SU-DHL-6 (cell line): ENCODE results near the gene PDCD5.

Source experiments
- EZH2phosphoT487 ChIP-seq: fragments of 200-600 bp; sonication (generic), shearing (Covaris generic); conservative IDR thresholded peaks from 2 replicates; pipeline ENCODE4 v1.6.1; 2018; ENCODE audit warnings: mild to moderate bottlenecking, antibody characterized with exemption, low read length, moderate library complexity, mixed read lengths
- TF ChIP-seq, protein P1 (sequence below): fragments of 200-600 bp; sonication (generic); IDR thresholded peaks from one replicate; pipeline ENCODE4 v1.5.1; 2017; ENCODE audit warnings: antibody characterized with exemption, mild to moderate bottlenecking, low read length, moderate library complexity; ENCODE audit not compliant: insufficient read depth, poor library complexity, severe bottlenecking

- TF ChIP-seq, protein P1, sequence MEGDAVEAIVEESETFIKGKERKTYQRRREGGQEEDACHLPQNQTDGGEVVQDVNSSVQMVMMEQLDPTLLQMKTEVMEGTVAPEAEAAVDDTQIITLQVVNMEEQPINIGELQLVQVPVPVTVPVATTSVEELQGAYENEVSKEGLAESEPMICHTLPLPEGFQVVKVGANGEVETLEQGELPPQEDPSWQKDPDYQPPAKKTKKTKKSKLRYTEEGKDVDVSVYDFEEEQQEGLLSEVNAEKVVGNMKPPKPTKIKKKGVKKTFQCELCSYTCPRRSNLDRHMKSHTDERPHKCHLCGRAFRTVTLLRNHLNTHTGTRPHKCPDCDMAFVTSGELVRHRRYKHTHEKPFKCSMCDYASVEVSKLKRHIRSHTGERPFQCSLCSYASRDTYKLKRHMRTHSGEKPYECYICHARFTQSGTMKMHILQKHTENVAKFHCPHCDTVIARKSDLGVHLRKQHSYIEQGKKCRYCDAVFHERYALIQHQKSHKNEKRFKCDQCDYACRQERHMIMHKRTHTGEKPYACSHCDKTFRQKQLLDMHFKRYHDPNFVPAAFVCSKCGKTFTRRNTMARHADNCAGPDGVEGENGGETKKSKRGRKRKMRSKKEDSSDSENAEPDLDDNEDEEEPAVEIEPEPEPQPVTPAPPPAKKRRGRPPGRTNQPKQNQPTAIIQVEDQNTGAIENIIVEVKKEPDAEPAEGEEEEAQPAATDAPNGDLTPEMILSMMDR, result peak; percentile 85
- TF ChIP-seq EZH2phosphoT487, result no peak
These were observed 18.8 kb downstream of the PDCD5 start for GRCh38 chr19:32599736-32600157.
